ENCODE data around the gene FBXO48. TPM values are rescaled to one million over a fixed set of nuclear protein-coding genes. Genes with fewer than 3 reads are reported as not detected.

The FBXO48 gene
- total RNA-seq, 2 donors from 2014 or later, result 0.78 to 3.0 TPM

DNA sequence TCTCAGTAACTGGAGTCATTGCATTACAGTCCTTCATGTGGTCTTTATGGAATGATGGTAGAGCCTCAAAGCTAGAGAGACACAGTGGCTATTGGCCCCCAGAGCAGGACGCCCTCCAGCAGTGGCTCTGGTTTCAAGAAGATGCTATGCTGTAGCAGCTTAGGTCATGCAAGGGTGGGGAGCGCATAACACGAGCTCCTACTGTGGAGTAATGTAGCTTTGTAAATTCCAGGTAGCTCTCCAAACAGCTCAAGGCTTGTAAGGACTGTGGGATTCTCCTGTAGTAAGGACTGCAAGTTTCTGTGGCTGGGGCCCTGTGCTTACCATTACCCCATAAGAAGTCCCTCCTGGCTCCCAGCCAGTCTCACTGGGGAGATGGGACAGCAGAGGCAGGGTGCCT is 15.9 kb upstream of the FBXO48 start:
- no peaks in the 10 kb centered on the region for H3K9me3 ChIP-seq
- H3K27me3 ChIP-seq, result no peaks in the 10 kb centered on the region
- TF ChIP-seq, protein P1, sequence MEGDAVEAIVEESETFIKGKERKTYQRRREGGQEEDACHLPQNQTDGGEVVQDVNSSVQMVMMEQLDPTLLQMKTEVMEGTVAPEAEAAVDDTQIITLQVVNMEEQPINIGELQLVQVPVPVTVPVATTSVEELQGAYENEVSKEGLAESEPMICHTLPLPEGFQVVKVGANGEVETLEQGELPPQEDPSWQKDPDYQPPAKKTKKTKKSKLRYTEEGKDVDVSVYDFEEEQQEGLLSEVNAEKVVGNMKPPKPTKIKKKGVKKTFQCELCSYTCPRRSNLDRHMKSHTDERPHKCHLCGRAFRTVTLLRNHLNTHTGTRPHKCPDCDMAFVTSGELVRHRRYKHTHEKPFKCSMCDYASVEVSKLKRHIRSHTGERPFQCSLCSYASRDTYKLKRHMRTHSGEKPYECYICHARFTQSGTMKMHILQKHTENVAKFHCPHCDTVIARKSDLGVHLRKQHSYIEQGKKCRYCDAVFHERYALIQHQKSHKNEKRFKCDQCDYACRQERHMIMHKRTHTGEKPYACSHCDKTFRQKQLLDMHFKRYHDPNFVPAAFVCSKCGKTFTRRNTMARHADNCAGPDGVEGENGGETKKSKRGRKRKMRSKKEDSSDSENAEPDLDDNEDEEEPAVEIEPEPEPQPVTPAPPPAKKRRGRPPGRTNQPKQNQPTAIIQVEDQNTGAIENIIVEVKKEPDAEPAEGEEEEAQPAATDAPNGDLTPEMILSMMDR (IDR thresholded peaks at IDR 0.05), result no peak
- TF ChIP-seq POLR2A (IDR thresholded peaks at IDR 0.05), result no peak
- 81 to 93% methylated on average over 3 of the region's 3 CpGs for WGBS, 2 donors
- peaks cover 6% of the 10 kb centered on the region for H3K4me1 ChIP-seq
- DNase-seq (no peak), ATAC-seq (no peak)
- no peak overlapping the region for H3K27ac ChIP-seq
- no peak overlapping the region for H3K4me3 ChIP-seq
- intact Hi-C loops (cut with DNase I), result no loop called here
- no peaks in the 10 kb centered on the region for H3K36me3 ChIP-seq (replicated peaks in 1 of 2; ENCODE audit: insufficient read depth in 1 of 2, low read depth in 2 of 2)

DNA sequence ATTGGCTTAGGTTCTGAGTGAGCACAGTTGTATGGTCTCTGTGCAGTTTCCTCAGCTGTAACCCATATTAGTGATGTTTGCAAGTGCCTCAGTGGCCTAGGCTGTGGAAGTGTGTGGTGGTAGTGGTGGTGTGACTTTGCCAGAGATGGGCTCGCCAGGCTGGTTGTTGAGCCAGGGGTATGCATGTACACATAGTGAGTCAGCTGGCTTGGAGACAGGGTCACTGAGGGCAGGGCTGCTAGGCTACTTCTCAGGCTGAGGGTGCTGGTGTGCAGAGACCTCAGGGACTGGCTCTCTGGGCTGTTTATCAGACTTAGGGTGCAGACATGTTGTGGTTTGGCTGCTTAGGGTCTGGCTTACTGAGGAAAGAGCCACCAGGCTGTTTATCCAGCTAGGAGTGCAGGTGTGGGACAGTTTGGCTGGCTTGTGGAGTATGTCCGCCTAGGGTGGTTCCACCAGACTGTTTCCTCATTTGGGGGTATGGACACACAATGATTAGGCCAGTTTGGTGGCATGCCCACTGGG is 15.3 kb upstream of the FBXO48 start:
- H3K4me3 ChIP-seq, result no peak overlapping the region
- no peaks in the 10 kb centered on the region for H3K27me3 ChIP-seq
- H3K4me1 ChIP-seq, result no peaks in the 10 kb centered on the region
- 86 to 88% methylated on average over 2 of the region's 2 CpGs for WGBS, 2 donors
- TF ChIP-seq, protein P1 (IDR thresholded peaks at IDR 0.05), result no peak
- no peak for TF ChIP-seq POLR2A (IDR thresholded peaks at IDR 0.05)
- H3K27ac ChIP-seq, result no peak overlapping the region
- no peaks in the 10 kb centered on the region for H3K9me3 ChIP-seq
- intact Hi-C loops (cut with DNase I), result no loop called here
- no peaks in the 10 kb centered on the region for H3K36me3 ChIP-seq (replicated peaks in 1 of 2; ENCODE audit: insufficient read depth in 1 of 2, low read depth in 2 of 2)
- ATAC-seq (no peak), DNase-seq (no peak)

GRCh38 chr2:68478688-68479087 is 11.6 kb upstream of the FBXO48 start:
- Histone ChIP-seq H3K27ac (no peak overlapping the region), H3K4me1 (no peaks in the 10 kb centered on the region), H3K4me3 (no peak overlapping the region), H3K36me3 (replicated peaks in 1 of 2; ENCODE audit: insufficient read depth in 1 of 2, low read depth in 2 of 2) (no peaks in the 10 kb centered on the region), H3K27me3 (no peaks in the 10 kb centered on the region), H3K9me3 (no peaks in the 10 kb centered on the region)
- intact Hi-C loops (cut with DNase I), result no loop called here
- no peak for TF ChIP-seq POLR2A (IDR thresholded peaks at IDR 0.05)
- TF ChIP-seq, protein P1 (IDR thresholded peaks at IDR 0.05), result no peak
- whole genome bisulfite sequencing, 2 donors, result 82 to 86% methylated on average over 1 of the region's 1 CpG
- ATAC-seq, result no peak
- DNase-seq, result no peak

DNA sequence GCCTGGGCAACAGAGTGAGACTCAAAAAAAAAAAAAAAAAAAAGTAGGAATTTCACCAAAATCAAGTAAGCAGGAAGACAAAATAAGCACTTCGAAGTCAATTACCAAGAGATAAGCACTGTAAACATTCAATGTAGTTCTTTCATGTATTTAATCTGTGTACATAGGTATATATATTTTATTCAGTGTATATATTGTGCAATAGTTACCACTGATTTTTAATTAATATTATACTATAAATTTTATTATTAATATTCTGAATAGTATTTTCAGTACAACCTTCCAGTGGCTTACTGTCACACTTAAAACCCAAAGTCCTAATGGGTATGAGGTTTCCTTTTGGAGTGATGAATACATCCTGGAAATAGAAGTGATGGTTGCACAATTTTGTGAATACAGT is 9.4 kb upstream of the FBXO48 start:
- Histone ChIP-seq H3K9me3 (no peaks in the 10 kb centered on the region), H3K27ac (no peak overlapping the region), H3K27me3 (no peaks in the 10 kb centered on the region), H3K4me1 (no peaks in the 10 kb centered on the region), H3K36me3 (replicated peaks in 1 of 2; ENCODE audit: insufficient read depth in 1 of 2, low read depth in 2 of 2) (no peaks in the 10 kb centered on the region), H3K4me3 (no peak overlapping the region)
- intact Hi-C loops (cut with DNase I), result no loop called here
- DNase-seq (no peak), ATAC-seq (no peak)
- TF ChIP-seq, protein P1 (IDR thresholded peaks at IDR 0.05), result no peak
- TF ChIP-seq POLR2A (IDR thresholded peaks at IDR 0.05), result no peak
- 41 to 66% methylated on average over 1 of the region's 1 CpG for WGBS, 2 donors

- no peak overlapping the region for H3K27ac ChIP-seq
- intact Hi-C loops (cut with DNase I), result no loop called here
- H3K36me3 ChIP-seq (replicated peaks in 1 of 2; ENCODE audit: insufficient read depth in 1 of 2, low read depth in 2 of 2), result no peaks in the 10 kb centered on the region
- no peaks in the 10 kb centered on the region for H3K4me1 ChIP-seq
- 14 to 20% methylated on average over 2 of the region's 2 CpGs for WGBS, 2 donors
- DNase-seq, result no peak
- H3K4me3 ChIP-seq, result no peak overlapping the region
- no peaks in the 10 kb centered on the region for H3K27me3 ChIP-seq
- TF ChIP-seq, protein P1 (IDR thresholded peaks at IDR 0.05), result no peak
- no peak for TF ChIP-seq POLR2A (IDR thresholded peaks at IDR 0.05)
- no peak for ATAC-seq
- H3K9me3 ChIP-seq, result no peaks in the 10 kb centered on the region
These were observed 8.5 kb upstream of the FBXO48 start for GRCh38 chr2:68475576-68475975.
